ENCODE data around the gene AAK1. TPM values are rescaled to one million over a fixed set of nuclear protein-coding genes. Genes with fewer than 3 reads are reported as not detected.

AAK1 gene
- total and polyA plus RNA-seq, 10 of the 15 experiments (the other 5 are each of a cell fraction or from before 2014, with no cell fraction given) = 2.9 to 41.4 (median 17.5) TPM

DNA sequence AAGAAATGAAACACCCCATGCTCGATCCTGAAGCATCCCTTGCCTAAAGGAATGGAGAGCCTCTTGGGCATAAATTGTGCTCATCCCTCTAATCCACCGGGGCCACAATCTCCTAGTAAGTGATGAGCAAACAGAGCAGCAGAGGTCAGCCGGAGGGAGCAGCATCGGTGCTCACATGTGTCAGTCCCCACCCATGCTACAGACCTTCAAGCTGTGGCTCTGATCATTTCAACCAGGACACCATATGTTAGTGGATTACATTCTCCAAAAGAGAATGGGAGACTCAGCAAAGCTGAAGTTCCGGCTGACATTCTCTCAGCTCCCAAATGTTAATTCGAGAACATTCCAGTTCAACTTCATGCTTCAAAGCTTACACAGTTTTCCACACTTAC is 75.6 kb downstream of the AAK1 start:
- CTCF ChIA-PET = interaction anchor here (0.6 to 15.7 kb wide), 10 partner anchors 11 to 795 kb away, joined by 3 to 293 read pairs (median 8); no protein-coding TSS in a partner anchor
- Histone ChIP-seq H3K4me1 (ENCODE audit: control insufficient read depth, insufficient read depth, low read length) (0 out of 2 replicates have a peak, but pooled peaks cover 2% of the 10 kb centered on the region), H3K9ac (ENCODE audit: control insufficient read depth, insufficient read depth, low read length) (no peak overlapping the region), H3K4me2 (ENCODE audit: control insufficient read depth, insufficient read depth) (no peak overlapping the region), H3K27me3 (replicated peaks in 1 of 2; ENCODE audit: control insufficient read depth in 2 of 2, insufficient read depth in 2 of 2, low read length in 1 of 2) (no peaks in the 10 kb centered on the region), H3K27ac (ENCODE audit: control insufficient read depth, insufficient read depth) (no peak overlapping the region), H3K4me3 (no peak overlapping the region), H2AFZ (ENCODE audit: control insufficient read depth, low read depth, low read length) (no peak overlapping the region), H3K36me3 (ENCODE audit: control insufficient read depth in 2 of 2, insufficient read depth in 2 of 2, low read length in 1 of 2) (no peaks in the 10 kb centered on the region; a peak in 1 of 4 replicates), H3K79me2 (ENCODE audit: control insufficient read depth, insufficient read depth, low read length) (peaks cover 7% of the 10 kb centered on the region), H3K9me3 (replicated peaks; ENCODE audit: control insufficient read depth, insufficient read depth, low read length) (no peaks in the 10 kb centered on the region), H4K20me1 (ENCODE audit: control insufficient read depth, insufficient read depth) (no peaks in the 10 kb centered on the region)
- RAD21 ChIA-PET (ENCODE audit: unreplicated experiment) = interaction anchor here (1.1 to 1.3 kb wide), 2 partner anchors 20 to 78 kb away, joined by 3 to 6 read pairs; no protein-coding TSS in a partner anchor
- ATAC-seq (no peak), FAIRE-seq (no peak), DNase-seq (ENCODE audit: low read depth, low spot score) (no peak)
- 82% methylated on average over 6 of the region's 6 CpGs for WGBS (ENCODE audit: insufficient coverage, insufficient replicate concordance, low lambda C conversion rate, missing lambda C conversion rate)
- POLR2A ChIA-PET = interaction anchor here (1.3 kb wide), 1 partner anchor 16 kb away, joined by 3 read pairs; no protein-coding TSS in a partner anchor
- TF ChIP-seq SMAD1 (IDR thresholded peaks at IDR 0.05; ENCODE audit: low read depth, partially characterized antibody) (no peak), NRF1 (conservative IDR thresholded peaks at IDR 0.05; ENCODE audit: low read depth, low read length) (no peak), NR2C2 (IDR thresholded peaks at IDR 0.05; ENCODE audit: borderline replicate concordance, control insufficient read depth, insufficient read length, low read depth) (no peak)
- SMC1A ChIA-PET (ENCODE audit: uncharacterized antibody, unreplicated experiment) = interaction anchor here (1.3 to 1.5 kb wide), 3 partner anchors 29 to 191 kb away, joined by 4 read pairs; no protein-coding TSS in a partner anchor
- intact Hi-C loops (cut with micrococcal nuclease; ENCODE audit: unreplicated experiment) = no loop called here
- in situ Hi-C loops (cut with MboI) = loop anchor here (25.0 kb wide), 1 partner anchor 244 kb away; no protein-coding TSS in a partner anchor
- no TSS peak for BruUV-seq (replicated peaks)

DNA sequence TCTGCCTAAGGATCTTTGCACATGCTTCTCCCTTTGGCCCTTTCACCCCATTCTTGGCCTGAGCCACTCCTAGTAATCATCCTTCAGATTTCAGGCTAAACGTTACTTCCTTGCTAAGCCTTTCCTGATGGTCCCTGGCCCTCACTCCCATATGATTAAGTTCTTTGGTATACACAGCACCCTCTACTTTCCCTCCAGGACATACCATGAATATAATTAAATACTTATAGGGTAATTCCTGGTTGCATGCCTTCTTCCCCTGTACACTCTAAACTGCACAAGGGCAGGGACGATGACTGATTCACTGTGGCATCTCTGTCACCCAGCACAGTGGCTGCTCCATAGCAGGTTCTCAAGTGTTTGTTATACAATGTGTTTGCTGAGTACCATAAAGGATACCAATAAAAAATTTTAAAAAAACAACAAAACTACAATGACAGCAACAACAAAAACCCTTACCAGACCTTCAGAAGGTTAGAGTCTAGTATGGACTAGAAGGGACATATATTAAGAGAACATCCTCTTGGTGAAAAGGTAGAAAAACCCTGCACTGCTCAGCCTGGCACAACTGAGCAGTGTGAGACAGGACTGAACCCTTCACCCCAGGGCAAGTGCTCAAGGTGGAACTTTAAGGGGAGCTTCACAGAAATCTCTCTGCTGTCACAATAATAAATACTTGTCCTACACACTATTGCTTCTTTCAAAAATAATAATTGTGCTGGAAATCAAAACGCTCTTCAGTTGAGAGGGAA is 76.2 kb downstream of the AAK1 start:
- peaks cover 7% of the 10 kb centered on the region for H3K79me2 ChIP-seq (ENCODE audit: control insufficient read depth, insufficient read depth, low read length)
- TF ChIP-seq, protein P1, sequence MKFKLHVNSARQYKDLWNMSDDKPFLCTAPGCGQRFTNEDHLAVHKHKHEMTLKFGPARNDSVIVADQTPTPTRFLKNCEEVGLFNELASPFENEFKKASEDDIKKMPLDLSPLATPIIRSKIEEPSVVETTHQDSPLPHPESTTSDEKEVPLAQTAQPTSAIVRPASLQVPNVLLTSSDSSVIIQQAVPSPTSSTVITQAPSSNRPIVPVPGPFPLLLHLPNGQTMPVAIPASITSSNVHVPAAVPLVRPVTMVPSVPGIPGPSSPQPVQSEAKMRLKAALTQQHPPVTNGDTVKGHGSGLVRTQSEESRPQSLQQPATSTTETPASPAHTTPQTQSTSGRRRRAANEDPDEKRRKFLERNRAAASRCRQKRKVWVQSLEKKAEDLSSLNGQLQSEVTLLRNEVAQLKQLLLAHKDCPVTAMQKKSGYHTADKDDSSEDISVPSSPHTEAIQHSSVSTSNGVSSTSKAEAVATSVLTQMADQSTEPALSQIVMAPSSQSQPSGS (IDR thresholded peaks at IDR 0.05; ENCODE audit: low read length) = no peak
- TF ChIP-seq SIN3A (IDR thresholded peaks at IDR 0.05; ENCODE audit: low read depth, low read length) = no peak
- TF ChIP-seq, protein P2, sequence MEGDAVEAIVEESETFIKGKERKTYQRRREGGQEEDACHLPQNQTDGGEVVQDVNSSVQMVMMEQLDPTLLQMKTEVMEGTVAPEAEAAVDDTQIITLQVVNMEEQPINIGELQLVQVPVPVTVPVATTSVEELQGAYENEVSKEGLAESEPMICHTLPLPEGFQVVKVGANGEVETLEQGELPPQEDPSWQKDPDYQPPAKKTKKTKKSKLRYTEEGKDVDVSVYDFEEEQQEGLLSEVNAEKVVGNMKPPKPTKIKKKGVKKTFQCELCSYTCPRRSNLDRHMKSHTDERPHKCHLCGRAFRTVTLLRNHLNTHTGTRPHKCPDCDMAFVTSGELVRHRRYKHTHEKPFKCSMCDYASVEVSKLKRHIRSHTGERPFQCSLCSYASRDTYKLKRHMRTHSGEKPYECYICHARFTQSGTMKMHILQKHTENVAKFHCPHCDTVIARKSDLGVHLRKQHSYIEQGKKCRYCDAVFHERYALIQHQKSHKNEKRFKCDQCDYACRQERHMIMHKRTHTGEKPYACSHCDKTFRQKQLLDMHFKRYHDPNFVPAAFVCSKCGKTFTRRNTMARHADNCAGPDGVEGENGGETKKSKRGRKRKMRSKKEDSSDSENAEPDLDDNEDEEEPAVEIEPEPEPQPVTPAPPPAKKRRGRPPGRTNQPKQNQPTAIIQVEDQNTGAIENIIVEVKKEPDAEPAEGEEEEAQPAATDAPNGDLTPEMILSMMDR (IDR thresholded peaks at IDR 0.05 in 2 of 3, conservative IDR thresholded peaks at IDR 0.05 in 1 of 3; ENCODE audit: control insufficient read depth in 2 of 3, extremely low read depth in 1 of 3, insufficient read depth in 1 of 3, low read depth in 3 of 3, low read length in 3 of 3) = no peak
- no peak for TF ChIP-seq EED (IDR thresholded peaks at IDR 0.05; ENCODE audit: low read depth)
- TF ChIP-seq ZNF274 (IDR thresholded peaks at IDR 0.05; ENCODE audit: insufficient read depth, insufficient read length) = no peak
- no peak for TF ChIP-seq KDM1A (IDR thresholded peaks at IDR 0.05; ENCODE audit: borderline replicate concordance)
- no peak for TF ChIP-seq ZBED1 (IDR thresholded peaks at IDR 0.05; ENCODE audit: borderline replicate concordance)
- no peak for TF ChIP-seq SRF (IDR thresholded peaks at IDR 0.05; ENCODE audit: low read depth in 2 of 2, low read length in 2 of 2)
- TF ChIP-seq CEBPB (IDR thresholded peaks at IDR 0.05; ENCODE audit: borderline replicate concordance in 1 of 2, low read depth in 2 of 2, low read length in 2 of 2) = no peak

More for the DNA sequence above, 76.2 kb downstream of the AAK1 start:
- no peak overlapping the region for H2AFZ ChIP-seq (ENCODE audit: control insufficient read depth, low read depth, low read length)
- H4K20me1 ChIP-seq (ENCODE audit: control insufficient read depth, insufficient read depth) = no peaks in the 10 kb centered on the region
- 0 out of 2 replicates have a peak, but pooled peaks cover 2% of the 10 kb centered on the region for H3K4me1 ChIP-seq (ENCODE audit: control insufficient read depth, insufficient read depth, low read length)
- H3K4me3 ChIP-seq = no peak overlapping the region
- no peaks in the 10 kb centered on the region for H3K9me3 ChIP-seq (replicated peaks; ENCODE audit: control insufficient read depth, insufficient read depth, low read length)
- 100% methylated on average over 3 of the region's 3 CpGs for WGBS (ENCODE audit: insufficient coverage, insufficient replicate concordance, low lambda C conversion rate, missing lambda C conversion rate)
- no peak for DNase-seq (ENCODE audit: low read depth, low spot score)
- ChIA-PET POLR2A (interaction anchor here (0.5 to 1.3 kb wide), 3 partner anchors 15 to 239 kb away, joined by 3 read pairs; no protein-coding TSS in a partner anchor), SMC1A (ENCODE audit: uncharacterized antibody, unreplicated experiment) (interaction anchor here (1.3 to 4.3 kb wide), 7 partner anchors 17 to 236 kb away, joined by 3 to 64 read pairs (median 11); no protein-coding TSS in a partner anchor), CTCF (interaction anchor here (0.6 to 15.7 kb wide), 21 partner anchors 11 to 794 kb away, joined by 3 to 293 read pairs (median 14); partner anchors contain the start of genes AAK1 and NFU1), RAD21 (ENCODE audit: unreplicated experiment) (interaction anchor here (0.8 to 5.0 kb wide), 8 partner anchors 13 to 191 kb away, joined by 3 to 46 read pairs (median 4); partner anchors contain the start of gene NFU1)
- intact Hi-C loops (cut with micrococcal nuclease; ENCODE audit: unreplicated experiment) (no loop called here), in situ Hi-C loops (cut with MboI) (loop anchor here (25.0 kb wide), 1 partner anchor 245 kb away; no protein-coding TSS in a partner anchor)
- ATAC-seq = no peak
- H3K27ac ChIP-seq (ENCODE audit: control insufficient read depth, insufficient read depth) = no peak overlapping the region
- no peaks in the 10 kb centered on the region; a peak in 1 of 4 replicates for H3K36me3 ChIP-seq (ENCODE audit: control insufficient read depth in 2 of 2, insufficient read depth in 2 of 2, low read length in 1 of 2)
- H3K27me3 ChIP-seq (replicated peaks in 1 of 2; ENCODE audit: control insufficient read depth in 2 of 2, insufficient read depth in 2 of 2, low read length in 1 of 2) = no peaks in the 10 kb centered on the region
- no peak for FAIRE-seq
- no peak overlapping the region for H3K4me2 ChIP-seq (ENCODE audit: control insufficient read depth, insufficient read depth)
- no TSS peak for BruUV-seq (replicated peaks)
- no peak overlapping the region for H3K9ac ChIP-seq (ENCODE audit: control insufficient read depth, insufficient read depth, low read length)

Data from GM12878 (cell line).